Measurements from ENCODE around the gene OTP. TPM values are rescaled to one million over a fixed set of nuclear protein-coding genes. Genes with fewer than 3 reads are reported as not detected.
"Not testable (repeated sequence)": the region's sequence is repeated elsewhere in the genome, so short reads cannot be mapped to it uniquely, and the experiment has no call there.

The OTP gene
- total RNA-seq, 2 experiments from 2014 or later: not detected

GRCh38 chr5:77623203-77623740 lies 15.2 kb downstream of the OTP start:
- CTCF ChIA-PET: interaction anchor here (0.6 kb wide), 1 partner anchor 758 kb away, joined by 3 read pairs; no protein-coding TSS in a partner anchor
- DNase-seq: no peak
- intact Hi-C loops (cut with micrococcal nuclease): loop anchor here (10.0 kb wide), 1 partner anchor 108 kb away; no protein-coding TSS in a partner anchor
- H3K4me1 Mint-ChIP-seq (ENCODE audit: low read depth): no peaks in the 10 kb centered on the region
- no peaks in the 10 kb centered on the region for H3K36me3 Mint-ChIP-seq (ENCODE audit: low read depth)
- H3K9me3 Mint-ChIP-seq: no peaks in the 10 kb centered on the region
- peaks cover 61% of the 10 kb centered on the region for H3K27me3 Mint-ChIP-seq (ENCODE audit: low read depth)
- no peak overlapping the region for H3K4me3 Mint-ChIP-seq
- H3K27ac Mint-ChIP-seq: no peak overlapping the region

- Mint-ChIP-seq H3K36me3 (ENCODE audit: low read depth) (no peaks in the 10 kb centered on the region), H3K4me3 (no peak overlapping the region), H3K27ac (no peak overlapping the region), H3K27me3 (ENCODE audit: low read depth) (peaks cover 51% of the 10 kb centered on the region), H3K9me3 (no peaks in the 10 kb centered on the region), H3K4me1 (ENCODE audit: low read depth) (no peaks in the 10 kb centered on the region)
- intact Hi-C loops (cut with micrococcal nuclease): loop anchor here (10.0 kb wide), 1 partner anchor 107 kb away; no protein-coding TSS in a partner anchor
- CTCF ChIA-PET: no interaction called here
- no peak for DNase-seq
These were observed 17.1 kb downstream of the OTP start for GRCh38 chr5:77621440-77621839.

GRCh38 chr5:77620405-77620804 lies 18.1 kb downstream of the OTP start:
- Mint-ChIP-seq H3K27ac (no peak overlapping the region), H3K4me3 (no peak overlapping the region), H3K4me1 (ENCODE audit: low read depth) (no peaks in the 10 kb centered on the region), H3K36me3 (ENCODE audit: low read depth) (no peaks in the 10 kb centered on the region), H3K27me3 (ENCODE audit: low read depth) (peaks cover 49% of the 10 kb centered on the region), H3K9me3 (no peaks in the 10 kb centered on the region)
- no peak for DNase-seq
- CTCF ChIA-PET: no interaction called here
- intact Hi-C loops (cut with micrococcal nuclease): loop anchor here (10.0 kb wide), 1 partner anchor 106 kb away; no protein-coding TSS in a partner anchor

GRCh38 chr5:77616920-77617319 lies 21.6 kb downstream of the OTP start:
- intact Hi-C loops (cut with micrococcal nuclease): no loop called here
- Mint-ChIP-seq H3K9me3 (peaks cover 3% of the 10 kb centered on the region), H3K4me3 (no peak overlapping the region), H3K27me3 (ENCODE audit: low read depth) (peaks cover 23% of the 10 kb centered on the region), H3K27ac (no peak overlapping the region), H3K36me3 (ENCODE audit: low read depth) (no peaks in the 10 kb centered on the region), H3K4me1 (ENCODE audit: low read depth) (no peaks in the 10 kb centered on the region)
- DNase-seq: no peak
- CTCF ChIA-PET: no interaction called here

- intact Hi-C loops (cut with micrococcal nuclease); H3K4me3 Mint-ChIP-seq; H3K27ac Mint-ChIP-seq; CTCF ChIA-PET; DNase-seq; H3K36me3 Mint-ChIP-seq (ENCODE audit: low read depth); H3K4me1 Mint-ChIP-seq (ENCODE audit: low read depth); H3K9me3 Mint-ChIP-seq: not testable (repeated sequence)
- peaks cover 31% of the 10 kb centered on the region for H3K27me3 Mint-ChIP-seq (ENCODE audit: low read depth)
These were observed 29.6 kb downstream of the OTP start for GRCh38 chr5:77608927-77609326.

- no peaks in the 10 kb centered on the region for H3K36me3 Mint-ChIP-seq (ENCODE audit: low read depth)
- DNase-seq: no peak
- CTCF ChIA-PET: interaction anchor here (0.7 kb wide), 1 partner anchor 59 kb away, joined by 6 read pairs; no protein-coding TSS in a partner anchor
- no peak overlapping the region for H3K4me3 Mint-ChIP-seq
- no peaks in the 10 kb centered on the region for H3K4me1 Mint-ChIP-seq (ENCODE audit: low read depth)
- intact Hi-C loops (cut with micrococcal nuclease): no loop called here
- H3K9me3 Mint-ChIP-seq: peaks cover 2% of the 10 kb centered on the region
- H3K27me3 Mint-ChIP-seq (ENCODE audit: low read depth): peaks cover 39% of the 10 kb centered on the region
- H3K27ac Mint-ChIP-seq: no peak overlapping the region
These were observed 31.2 kb downstream of the OTP start for GRCh38 chr5:77607324-77607723.

GRCh38 chr5:77606279-77606678 lies 32.2 kb downstream of the OTP start:
- H3K4me1 Mint-ChIP-seq (ENCODE audit: low read depth): no peaks in the 10 kb centered on the region
- no peak for DNase-seq
- peaks cover 44% of the 10 kb centered on the region for H3K27me3 Mint-ChIP-seq (ENCODE audit: low read depth)
- peaks cover 2% of the 10 kb centered on the region for H3K9me3 Mint-ChIP-seq
- no peak overlapping the region for H3K27ac Mint-ChIP-seq
- intact Hi-C loops (cut with micrococcal nuclease): no loop called here
- CTCF ChIA-PET: no interaction called here
- no peak overlapping the region for H3K4me3 Mint-ChIP-seq
- no peaks in the 10 kb centered on the region for H3K36me3 Mint-ChIP-seq (ENCODE audit: low read depth)

- H3K9me3 Mint-ChIP-seq: peaks cover 2% of the 10 kb centered on the region
- no peak overlapping the region for H3K27ac Mint-ChIP-seq
- CTCF ChIA-PET: no interaction called here
- peaks cover 29% of the 10 kb centered on the region for H3K27me3 Mint-ChIP-seq (ENCODE audit: low read depth)
- no peak for DNase-seq
- no peaks in the 10 kb centered on the region for H3K36me3 Mint-ChIP-seq (ENCODE audit: low read depth)
- no peak overlapping the region for H3K4me3 Mint-ChIP-seq
- intact Hi-C loops (cut with micrococcal nuclease): no loop called here
- H3K4me1 Mint-ChIP-seq (ENCODE audit: low read depth): no peaks in the 10 kb centered on the region
These were observed 38.8 kb downstream of the OTP start for GRCh38 chr5:77599679-77600078.

- Mint-ChIP-seq H3K27ac (no peak overlapping the region), H3K4me1 (ENCODE audit: low read depth) (no peaks in the 10 kb centered on the region), H3K27me3 (ENCODE audit: low read depth) (peaks cover 33% of the 10 kb centered on the region), H3K4me3 (no peak overlapping the region), H3K9me3 (peaks cover 9% of the 10 kb centered on the region), H3K36me3 (ENCODE audit: low read depth) (no peaks in the 10 kb centered on the region)
- DNase-seq: no peak
- intact Hi-C loops (cut with micrococcal nuclease): no loop called here
- CTCF ChIA-PET: no interaction called here
These were observed 48.2 kb downstream of the OTP start for GRCh38 chr5:77590347-77590746.

- peaks cover 40% of the 10 kb centered on the region for H3K27me3 Mint-ChIP-seq (ENCODE audit: low read depth)
- no peak overlapping the region for H3K4me3 Mint-ChIP-seq
- intact Hi-C loops (cut with micrococcal nuclease): no loop called here
These were observed 50.3 kb downstream of the OTP start for GRCh38 chr5:77588175-77588574.

GRCh38 chr5:77586101-77586500 lies 52.4 kb downstream of the OTP start:
- H3K9me3 Mint-ChIP-seq: no peaks in the 10 kb centered on the region
- intact Hi-C loops (cut with micrococcal nuclease): no loop called here

More at GRCh38 chr5:77588175-77588574, 50.3 kb downstream of the OTP start:
- CTCF ChIA-PET: no interaction called here
- Mint-ChIP-seq H3K4me1 (ENCODE audit: low read depth) (no peaks in the 10 kb centered on the region), H3K9me3 (peaks cover 9% of the 10 kb centered on the region), H3K27ac (no peak overlapping the region), H3K36me3 (ENCODE audit: low read depth) (no peaks in the 10 kb centered on the region)
- DNase-seq: no peak

GRCh38 chr5:77582143-77582542 lies 56.4 kb downstream of the OTP start:
- DNase-seq; H3K9me3 Mint-ChIP-seq; CTCF ChIA-PET; H3K4me3 Mint-ChIP-seq; H3K27ac Mint-ChIP-seq; intact Hi-C loops (cut with micrococcal nuclease); H3K4me1 Mint-ChIP-seq (ENCODE audit: low read depth); H3K36me3 Mint-ChIP-seq (ENCODE audit: low read depth): not testable (repeated sequence)
- peaks cover 34% of the 10 kb centered on the region for H3K27me3 Mint-ChIP-seq (ENCODE audit: low read depth)

More at GRCh38 chr5:77586101-77586500, 52.4 kb downstream of the OTP start:
- peaks cover 40% of the 10 kb centered on the region for H3K27me3 Mint-ChIP-seq (ENCODE audit: low read depth)
- no peak for DNase-seq
- H3K36me3 Mint-ChIP-seq (ENCODE audit: low read depth): no peaks in the 10 kb centered on the region
- H3K4me1 Mint-ChIP-seq (ENCODE audit: low read depth): no peaks in the 10 kb centered on the region
- H3K27ac Mint-ChIP-seq: no peak overlapping the region
- no peak overlapping the region for H3K4me3 Mint-ChIP-seq
- CTCF ChIA-PET: interaction anchor here (0.6 to 0.7 kb wide), 2 partner anchors 12 to 616 kb away, joined by 3 to 7 read pairs; no protein-coding TSS in a partner anchor
